Pancreas (tissue), 10 donors: ENCODE data around the gene COG2. TPM values are rescaled to one million over a fixed set of nuclear protein-coding genes. Genes with fewer than 3 reads are reported as not detected.

ENCODE experiments used
- ATAC-seq, 4 donors: fragments of 200-7000 bp; cut with Tn5 transposase; one replicate each; pipeline versions ENCODE4 v1.8.0 to v1.9.1; 2020; ENCODE audit warnings: mild to moderate bottlenecking in 4 of 4, moderate library complexity in 4 of 4
- DNase-seq, 6 donors: peaks; one replicate each; pipeline ENCODE4 v3.0.0-alpha.2; 2020
- FAIRE-seq: peaks from 2 replicates; lab custom pipeline; 2012; peaks lifted over from hg19 to GRCh38; lab: Jason Lieb, UNC
- H3K27ac ChIP-seq, 4 donors: fragments of 200-600 bp; sonication (generic); 1 replicate in 3 of 4; 2 replicates in 1 of 4; pipeline versions ENCODE4 v1.5.0 to v1.8.0; 2020
- H3K27me3 ChIP-seq, 4 donors: fragments of 200-600 bp; one replicate each; pipeline ENCODE4 v1.8.0; 2021
- H3K36me3 ChIP-seq, 3 donors: fragments of 200-600 bp; sonication (generic) in 1 of 3; one replicate each; pipeline versions ENCODE4 v1.5.0 to v1.8.0; 2020 to 2021
- H3K4me1 ChIP-seq, 3 donors: fragments of 200-600 bp; one replicate each; pipeline ENCODE4 v1.8.0; 2021
- H3K4me3 ChIP-seq, 4 donors: fragments of 200-600 bp; sonication (generic) in 2 of 4; one replicate each; pipeline versions ENCODE4 v1.5.0 to v1.8.0; 2020 to 2021
- H3K9me3 ChIP-seq, 4 donors: fragments of 200-600 bp; one replicate each; pipeline ENCODE4 v1.8.0; 2021
- WGBS, 2 donors: extraction: QIAGEN DNeasy Blood & Tissue Kit; methylation state at CpG; one replicate each; pipeline ENCODE4 v1.1.7; 2013; 5-methylcytosine and 5-hydroxymethylcytosine counted together
- intact Hi-C, 3 donors: fragments of 100-400 bp; cut with DNase I; formaldehyde crosslinking; loops; one replicate each; pipeline versions ENCODE4 v1.11.1 to v1.14.2; 2022
- polyA plus RNA-seq, 2 donors: library from polyadenylated mRNA; stranded (reverse); fragments of 200-250 nt; gene quantifications; one replicate each; pipeline ENCODE4 v1.2.3, GENCODE V29; 2013
- total RNA-seq, 6 donors: library from RNA; stranded (reverse); fragmentation: NEBNext Ultra II Directional in 4 of 6; extraction: Animal tissue kit (Norgen Biotek cat#: 25700) in 4 of 6; gene quantifications; one replicate each; pipeline versions ENCODE4 v1.2.1 to v1.2.4, GENCODE V29; 2021 to 2023
- TF ChIP-seq, protein P1 (sequence below), 4 donors: fragments of 200-600 bp; sonication (generic) in 3 of 4; IDR thresholded peaks; one replicate each; pipeline versions ENCODE4 v1.5.0 to v1.8.0; 2021; ENCODE audit warnings: antibody characterized with exemption in 4 of 4
- donor health status: healthy with polysubstance abuse.
- donor health status: DM: no; HTN: no; CAD: no; lungs with moderate emphysema.
- donor health status: DM: no; HTN: no; CAD: no.
- donor health status: control.
- donor health status: control.
- donor health status: Bipolar disorder and iron deficiency.
- donor health status: DM: yes; HTN: yes; CAD: no.
- donor health status: DM: no; HTN: no; CAD: no.
- donor health status: DM: no; HTN: no; CAD: no.
- donor health status: DM: yes; HTN: yes; CAD: no.

Gene COG2
- total and polyA plus RNA-seq, 8 donors: 6.5 to 17.1 (median 14.5) TPM

DNA sequence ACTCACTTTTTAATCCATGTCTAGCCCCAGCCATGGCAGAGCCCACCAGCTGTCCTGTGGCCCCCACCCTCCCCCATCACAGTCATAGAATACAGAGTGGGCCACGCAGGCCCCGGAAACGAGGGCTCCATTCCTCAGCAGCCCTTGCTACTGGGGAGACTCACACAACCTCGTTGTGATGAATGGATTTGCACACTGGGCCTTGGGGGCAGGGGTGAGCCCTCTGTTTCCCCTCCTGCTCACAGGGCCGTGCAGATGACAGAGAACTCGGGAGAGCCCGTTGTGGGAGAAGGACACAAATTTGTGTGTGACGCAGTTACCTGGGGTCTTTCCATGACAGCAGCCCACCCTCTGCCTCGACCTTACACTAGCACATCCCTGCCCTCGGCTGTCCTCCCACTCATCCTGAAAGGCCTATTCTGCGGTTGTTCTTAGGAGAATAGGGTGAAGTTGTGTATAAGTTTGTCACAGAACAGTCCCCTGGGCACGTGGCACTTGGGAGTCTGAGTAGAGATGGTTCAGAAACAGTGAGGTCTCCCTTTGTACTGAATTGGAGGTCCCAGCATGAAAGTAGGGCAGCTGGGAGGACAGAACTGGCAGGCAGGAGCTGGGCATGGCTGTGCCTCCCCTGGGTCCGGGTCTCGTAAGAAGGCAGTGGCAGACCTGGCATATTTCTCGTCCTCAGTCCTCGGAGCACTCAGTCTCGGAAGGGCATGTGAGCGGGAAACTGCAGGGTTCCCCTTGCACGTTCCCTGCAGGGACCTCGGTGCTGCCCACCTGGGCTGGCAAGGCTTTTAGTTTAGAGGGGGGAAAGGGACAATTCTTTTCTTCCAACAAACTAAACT is 64.8 kb downstream of the COG2 start:
- Histone ChIP-seq H3K27ac (no peak overlapping the region), H3K4me1 (no peaks in the 10 kb centered on the region), H3K27me3 (no peaks in the 10 kb centered on the region), H3K4me3 (no peak overlapping the region), H3K9me3 (no peaks in the 10 kb centered on the region), H3K36me3 (no peaks in the 10 kb centered on the region)
- 81 to 91% methylated on average over 20 of the region's 20 CpGs for WGBS, 2 donors
- ATAC-seq (no peak), FAIRE-seq (no peak), DNase-seq (no peak)
- TF ChIP-seq, protein P1, sequence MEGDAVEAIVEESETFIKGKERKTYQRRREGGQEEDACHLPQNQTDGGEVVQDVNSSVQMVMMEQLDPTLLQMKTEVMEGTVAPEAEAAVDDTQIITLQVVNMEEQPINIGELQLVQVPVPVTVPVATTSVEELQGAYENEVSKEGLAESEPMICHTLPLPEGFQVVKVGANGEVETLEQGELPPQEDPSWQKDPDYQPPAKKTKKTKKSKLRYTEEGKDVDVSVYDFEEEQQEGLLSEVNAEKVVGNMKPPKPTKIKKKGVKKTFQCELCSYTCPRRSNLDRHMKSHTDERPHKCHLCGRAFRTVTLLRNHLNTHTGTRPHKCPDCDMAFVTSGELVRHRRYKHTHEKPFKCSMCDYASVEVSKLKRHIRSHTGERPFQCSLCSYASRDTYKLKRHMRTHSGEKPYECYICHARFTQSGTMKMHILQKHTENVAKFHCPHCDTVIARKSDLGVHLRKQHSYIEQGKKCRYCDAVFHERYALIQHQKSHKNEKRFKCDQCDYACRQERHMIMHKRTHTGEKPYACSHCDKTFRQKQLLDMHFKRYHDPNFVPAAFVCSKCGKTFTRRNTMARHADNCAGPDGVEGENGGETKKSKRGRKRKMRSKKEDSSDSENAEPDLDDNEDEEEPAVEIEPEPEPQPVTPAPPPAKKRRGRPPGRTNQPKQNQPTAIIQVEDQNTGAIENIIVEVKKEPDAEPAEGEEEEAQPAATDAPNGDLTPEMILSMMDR (IDR thresholded peaks at IDR 0.05): no peak
- intact Hi-C loops: no loop called here

DNA sequence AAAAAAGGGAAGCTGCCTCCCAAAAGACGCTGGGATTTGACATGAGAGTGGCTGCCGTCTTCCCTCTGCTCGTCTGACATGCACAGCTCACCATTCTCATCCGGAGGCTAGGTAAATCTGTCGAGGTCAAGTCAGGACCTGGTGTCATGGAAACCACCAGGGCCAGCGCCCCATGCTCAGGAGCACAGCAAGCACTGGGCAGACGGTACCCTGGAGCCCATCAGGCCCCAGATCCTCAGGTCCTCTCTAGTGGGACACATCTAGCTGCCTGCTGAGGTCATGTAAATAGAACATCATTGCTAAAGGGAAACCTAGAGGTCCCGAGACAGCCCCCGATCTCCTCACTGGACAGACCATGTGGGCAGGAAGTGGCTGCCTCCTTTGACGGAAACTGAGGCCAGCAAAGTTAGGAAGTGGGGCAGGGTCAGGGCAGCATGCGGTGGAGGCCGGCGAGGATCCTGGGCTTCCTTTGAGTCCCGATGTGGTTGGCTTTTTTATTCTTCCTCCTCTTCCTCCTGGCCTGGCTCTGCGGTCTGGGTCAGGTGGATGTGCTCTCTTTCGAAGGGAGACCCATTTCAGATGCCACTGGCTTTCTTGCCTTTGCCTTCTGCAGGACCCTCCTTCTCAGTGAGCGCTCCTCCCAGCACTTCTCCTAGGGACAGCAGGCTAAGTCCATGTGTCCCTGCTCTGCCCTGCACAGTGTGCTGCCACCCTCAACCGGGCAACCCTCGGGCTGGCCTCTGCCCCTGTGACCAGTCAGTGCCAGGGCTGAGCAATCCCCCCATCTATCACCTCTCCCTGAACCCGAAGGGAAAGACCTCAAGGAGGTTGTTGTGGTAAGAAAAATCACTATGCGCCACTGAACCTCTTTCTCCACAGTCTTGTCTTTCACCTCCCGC is 65.7 kb downstream of the COG2 start:
- Histone ChIP-seq H3K36me3 (no peaks in the 10 kb centered on the region), H3K4me3 (no peak overlapping the region)
- FAIRE-seq: no peak

DNA sequence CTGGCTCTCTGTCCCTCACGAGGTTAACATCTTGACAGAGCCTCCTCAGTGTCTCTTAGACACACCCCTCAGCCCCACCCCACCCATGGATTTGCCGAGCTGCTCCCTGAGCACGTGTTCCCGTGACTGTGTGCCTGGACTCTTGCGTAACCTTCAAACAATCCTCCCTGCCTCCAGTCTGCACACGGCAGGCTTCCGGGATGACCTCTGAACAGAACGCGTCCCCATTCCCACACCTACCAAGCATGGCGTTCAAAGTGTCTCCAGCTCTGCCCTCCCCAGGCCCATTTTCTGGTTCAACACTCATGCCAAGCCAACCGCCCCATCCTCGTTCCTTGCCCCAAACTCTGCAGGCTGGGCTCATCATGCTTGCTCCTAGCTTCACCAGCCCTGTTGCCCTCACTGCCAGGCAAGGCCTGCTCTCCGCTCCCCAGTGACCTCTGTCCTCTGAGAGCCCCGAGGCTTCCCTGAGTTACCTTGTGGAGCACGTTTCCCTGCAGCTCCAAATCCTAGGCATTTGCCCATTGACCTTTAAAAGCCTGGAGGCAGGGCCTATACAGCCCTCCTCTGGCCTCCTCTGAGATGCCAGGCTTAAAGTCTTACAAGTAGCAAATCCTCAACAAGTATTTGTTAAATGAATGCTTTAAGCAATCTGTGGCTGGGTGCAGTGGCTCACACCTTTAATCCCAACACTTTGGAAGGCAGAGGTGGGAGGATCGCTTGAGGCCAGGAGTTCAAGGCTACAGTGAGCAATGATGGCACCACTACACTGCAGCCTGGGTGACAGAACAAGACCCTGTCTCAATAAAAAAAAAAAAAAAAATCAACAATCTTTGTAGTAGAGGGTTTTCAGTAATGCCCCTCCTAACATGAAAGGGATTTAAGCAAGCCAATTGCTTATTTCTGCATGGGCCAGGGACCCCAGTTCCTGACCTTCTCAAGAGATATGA is 66.6 kb downstream of the COG2 start:
- no peak overlapping the region for H3K27ac ChIP-seq
- no peaks in the 10 kb centered on the region for H3K27me3 ChIP-seq
- intact Hi-C loops: no loop called here
- H3K4me3 ChIP-seq: no peak overlapping the region
- DNase-seq: no peak
- ATAC-seq: peak in 2 of 4 donors; percentile 35 to 40
- H3K36me3 ChIP-seq: no peaks in the 10 kb centered on the region
- no peak for FAIRE-seq
- H3K9me3 ChIP-seq: no peaks in the 10 kb centered on the region
- TF ChIP-seq, protein P1 (IDR thresholded peaks at IDR 0.05): no peak
- 75% methylated on average over 16 of the region's 16 CpGs for WGBS, 2 donors
- peaks cover 0 to 6% (median 4%) of the 10 kb centered on the region in 3 donors for H3K4me1 ChIP-seq

More for the DNA sequence above, 65.7 kb downstream of the COG2 start:
- DNase-seq (no peak), ATAC-seq (peak in 1 of 4 donors; percentile 14)
- Histone ChIP-seq H3K27me3 (no peaks in the 10 kb centered on the region), H3K27ac (no peak overlapping the region), H3K9me3 (no peaks in the 10 kb centered on the region), H3K4me1 (no peaks in the 10 kb centered on the region)
- WGBS, 2 donors: 79 to 84% methylated on average over 22 of the region's 22 CpGs
- intact Hi-C loops: no loop called here
- TF ChIP-seq, protein P1 (IDR thresholded peaks at IDR 0.05): no peak

DNA sequence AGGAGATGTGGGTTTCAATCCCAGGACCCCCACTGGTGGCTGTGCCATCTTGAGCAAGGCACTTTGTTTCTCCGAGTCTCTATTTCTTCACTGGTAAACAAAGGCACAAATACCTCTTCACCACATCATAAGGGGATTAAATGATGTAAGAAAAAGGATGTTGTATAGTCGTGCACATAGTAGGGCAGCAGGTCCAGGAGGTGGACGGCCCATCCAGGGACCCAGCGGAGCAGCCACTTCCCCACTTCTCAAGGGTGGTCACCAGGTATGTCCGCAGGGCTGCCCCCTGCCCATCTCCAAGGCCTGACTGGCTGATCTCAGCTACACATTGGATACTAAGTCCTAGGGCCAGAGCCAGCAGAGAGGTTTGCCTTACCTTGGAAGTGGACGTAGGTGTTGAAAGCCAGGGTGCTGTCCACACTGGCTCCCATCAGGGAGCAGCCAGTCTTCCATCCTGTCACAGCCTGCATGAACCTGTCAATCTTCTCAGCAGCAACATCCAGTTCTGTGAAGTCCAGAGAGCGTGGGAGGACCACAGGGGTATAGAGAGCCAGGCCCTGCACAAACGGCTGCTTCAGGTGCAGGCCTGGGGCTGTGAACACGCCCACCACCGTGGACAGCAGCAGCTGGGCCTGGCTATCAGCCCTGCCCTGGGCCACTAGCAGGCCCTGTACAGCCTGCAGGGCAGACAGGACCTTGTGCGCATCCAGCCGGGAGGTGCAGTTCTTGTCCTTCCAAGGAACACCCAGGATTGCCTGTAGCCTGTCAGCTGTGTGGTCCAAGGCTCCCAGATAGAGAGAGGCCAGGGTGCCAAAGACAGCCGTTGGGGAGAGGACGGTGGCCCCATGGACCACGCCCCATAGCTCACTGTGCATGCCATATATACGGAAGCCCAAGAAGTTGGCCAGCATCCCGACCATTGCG is 67.6 kb downstream of the COG2 start:
- intact Hi-C loops: no loop called here
- WGBS, 2 donors: 86 to 89% methylated on average over 17 to 18 of the region's 18 CpGs

More for the DNA sequence above, 67.6 kb downstream of the COG2 start:
- no peaks in the 10 kb centered on the region for H3K36me3 ChIP-seq
- no peak overlapping the region for H3K4me3 ChIP-seq
- DNase-seq (no peak), FAIRE-seq (no peak), ATAC-seq (no peak)
- peaks cover 6 to 14% (median 12%) of the 10 kb centered on the region in 3 donors for H3K4me1 ChIP-seq
- no peaks in the 10 kb centered on the region for H3K27me3 ChIP-seq
- TF ChIP-seq, protein P1 (IDR thresholded peaks at IDR 0.05): no peak
- no peaks in the 10 kb centered on the region for H3K9me3 ChIP-seq
- no peak overlapping the region for H3K27ac ChIP-seq
